Neural cell (in vitro differentiated cells): Measurements from ENCODE around the gene TEAD4. TPM values are rescaled to one million over a fixed set of nuclear protein-coding genes. Genes with fewer than 3 reads are reported as not detected.

ENCODE experiments used
- H2AFZ ChIP-seq: fragments of 200-600, 300-800 bp; sonication (generic), shearing (Covaris generic); 2 replicates; pipeline ENCODE4 v1.6.0; 2014; ENCODE audit warnings: low read depth, mild to moderate bottlenecking, antibody characterized with exemption, low read length, moderate library complexity
- H3F3A ChIP-seq: fragments of 200-600 bp; shearing (Covaris generic); 2 replicates; pipeline ENCODE4 v1.6.1; 2016; ENCODE audit warnings: mild to moderate bottlenecking, moderate library complexity, mixed read lengths, antibody characterized with exemption, low read length; ENCODE audit not compliant: insufficient read depth, poor library complexity, severe bottlenecking
- H3K27ac ChIP-seq: fragments of 200-600, 300-800 bp; sonication (generic), shearing (Covaris generic); 2 replicates; pipeline ENCODE4 v1.5.1; 2014; ENCODE audit warnings: mild to moderate bottlenecking, low read length, moderate library complexity
- H3K27me3 ChIP-seq: fragments of 300-800, 200-600 bp; sonication (generic), shearing (Covaris generic); 2 replicates; pipeline ENCODE4 v1.6.0; 2014; ENCODE audit warnings: mild to moderate bottlenecking, low read depth, low read length, moderate library complexity; ENCODE audit not compliant: insufficient read depth
- H3K36me3 ChIP-seq: fragments of 300-800, 200-600 bp; sonication (generic), shearing (Covaris generic); 2 replicates; pipeline ENCODE4 v1.5.1; 2014; ENCODE audit warnings: mild to moderate bottlenecking, antibody characterized with exemption, low read length, moderate library complexity; ENCODE audit not compliant: insufficient read depth
- H3K4me2 ChIP-seq: fragments of 300-800, 200-600 bp; sonication (generic), shearing (Covaris generic); 2 replicates; pipeline ENCODE4 v1.6.0; 2014; ENCODE audit warnings: mild to moderate bottlenecking, low read length
- H3K4me3 ChIP-seq: fragments of 300-800, 200-600 bp; sonication (generic), shearing (Covaris generic); 2 replicates; pipeline ENCODE4 v1.5.1; 2014; ENCODE audit warnings: mild to moderate bottlenecking, low read length, moderate library complexity
- H3K79me2 ChIP-seq: fragments of 200-600 bp; shearing (Covaris generic); replicated peaks from 2 replicates; pipeline ENCODE4 v1.6.0; 2014; ENCODE audit warnings: mild to moderate bottlenecking, low read length, moderate library complexity; ENCODE audit not compliant: insufficient read depth
- H3K9ac ChIP-seq: fragments of 300-800, 200-600 bp; sonication (generic), shearing (Covaris generic); 2 replicates; pipeline ENCODE4 v1.6.1; 2016; ENCODE audit warnings: mild to moderate bottlenecking, low read length, mixed read lengths
- H3K9me2 ChIP-seq: fragments of 200-600 bp; shearing (Covaris generic); 2 replicates; pipeline ENCODE4 v1.6.1; 2016; ENCODE audit warnings: mild to moderate bottlenecking, low read length, mixed read lengths; ENCODE audit not compliant: insufficient read depth
- H3K9me3 ChIP-seq: fragments of 200-600, 300-800 bp; sonication (generic), shearing (Covaris generic); 2 replicates; pipeline ENCODE4 v1.6.1; 2016; ENCODE audit warnings: mild to moderate bottlenecking, mixed run types, low read length, moderate library complexity, mixed read lengths
- H4K20me1 ChIP-seq: fragments of 200-600 bp; shearing (Covaris generic); 2 replicates; pipeline ENCODE4 v1.6.1; 2016; ENCODE audit warnings: mild to moderate bottlenecking, mixed run types; ENCODE audit not compliant: insufficient read depth
- EP300 ChIP-seq: fragments of 450-650 bp; conservative IDR thresholded peaks from 2 replicates; pipeline ENCODE4 v1.6.1; 2014; ENCODE audit warnings: antibody characterized with exemption, mild to moderate bottlenecking, moderate library complexity; ENCODE audit not compliant: poor library complexity, severe bottlenecking
- EZH2 ChIP-seq: fragments of 200-600, 300-800 bp; shearing (Covaris generic), sonication (generic); IDR thresholded peaks from 2 replicates; pipeline ENCODE4 v1.6.1; 2014; ENCODE audit warnings: antibody characterized with exemption, low read length, borderline replicate concordance, mild to moderate bottlenecking; ENCODE audit not compliant: insufficient read depth, poor library complexity, severe bottlenecking
- MXI1 ChIP-seq: fragments of 450-650 bp; conservative IDR thresholded peaks from 2 replicates; pipeline ENCODE4 v1.6.1; 2014; ENCODE audit warnings: antibody characterized with exemption, mild to moderate bottlenecking; ENCODE audit not compliant: poor library complexity, severe bottlenecking
- POLR2AphosphoS5 ChIP-seq: IDR thresholded peaks from 2 replicates; pipeline ENCODE4 v1.6.1; 2012
- RAD21 ChIP-seq: fragments of 450-650 bp; conservative IDR thresholded peaks from 2 replicates; pipeline ENCODE4 v1.6.1; 2014; ENCODE audit warnings: antibody characterized with exemption, mild to moderate bottlenecking, moderate library complexity
- SMC3 ChIP-seq: fragments of 450-650 bp; conservative IDR thresholded peaks from 2 replicates; pipeline ENCODE4 v1.6.1; 2014; ENCODE audit warnings: antibody characterized with exemption, mild to moderate bottlenecking, moderate library complexity; ENCODE audit not compliant: poor library complexity
- TAF1 ChIP-seq: IDR thresholded peaks from 2 replicates; pipeline ENCODE4 v1.6.1; 2012; ENCODE audit warnings: low read depth
- polyA plus RNA-seq: library from polyadenylated mRNA; depleted of rRNA; stranded (reverse); fragments of >200 nt; gene quantifications from 2 replicates; pipeline ENCODE4 v1.2.3, GENCODE V29; 2014
- TF ChIP-seq, protein P1 (sequence below): IDR thresholded peaks from 2 replicates; pipeline ENCODE4 v1.6.1; 2012; ENCODE audit warnings: borderline replicate concordance
- TF ChIP-seq, protein P2 (sequence below): fragments of 450-650 bp; IDR thresholded peaks from 2 replicates; pipeline ENCODE4 v1.5.1; 2014; ENCODE audit warnings: antibody characterized with exemption, mild to moderate bottlenecking, moderate library complexity; ENCODE audit not compliant: poor library complexity, severe bottlenecking

Gene TEAD4
- polyA plus RNA-seq, 1 donor from 2014 or later, result 1.6 TPM

DNA sequence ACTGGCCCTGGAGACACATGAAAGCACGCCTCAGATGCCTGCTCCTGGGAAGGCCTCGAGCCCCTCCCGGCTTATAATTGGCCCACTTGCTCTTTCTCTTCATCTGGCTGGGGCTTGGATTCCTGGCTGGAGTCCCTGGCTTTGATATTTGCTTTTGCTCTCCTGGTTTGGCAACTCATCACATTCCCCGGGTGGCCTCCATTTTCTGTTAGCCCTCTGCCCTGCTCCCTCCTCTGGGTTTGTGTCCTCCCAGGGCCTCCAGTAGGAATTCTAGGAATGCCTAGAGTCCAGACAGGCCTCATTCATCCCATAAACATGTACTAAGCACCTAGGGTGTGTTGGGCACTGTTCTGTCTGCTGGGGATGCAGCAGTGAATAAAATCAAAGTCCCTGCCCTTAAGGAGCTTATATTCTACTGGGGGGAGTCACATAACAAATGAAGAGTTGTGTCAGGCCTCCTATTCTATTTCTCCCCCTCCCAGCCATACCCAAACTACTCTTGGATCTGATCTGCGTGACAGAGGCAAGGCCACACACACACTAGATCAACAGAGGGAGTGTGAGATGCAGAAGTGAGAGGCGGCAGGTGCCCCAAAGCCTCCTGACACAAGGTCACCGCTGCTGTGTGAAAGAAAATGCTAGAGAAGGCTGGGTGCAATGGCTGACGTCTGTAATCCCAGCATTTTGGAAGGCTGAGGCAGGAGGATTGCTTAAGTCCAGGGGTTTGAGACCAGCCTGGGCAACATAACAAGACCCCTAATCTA, 96.7 kb downstream of the TEAD4 start:
- Histone ChIP-seq H3K4me2 (no peak overlapping the region), H3K27me3 (no peaks in the 10 kb centered on the region), H3K9me3 (no peaks in the 10 kb centered on the region), H4K20me1 (no peaks in the 10 kb centered on the region), H3K79me2 (no peaks in the 10 kb centered on the region), H3K4me3 (no peak overlapping the region), H3K9ac (no peak overlapping the region), H3F3A (no peaks in the 10 kb centered on the region), H3K27ac (no peak overlapping the region), H3K36me3 (no peaks in the 10 kb centered on the region), H3K9me2 (no peaks in the 10 kb centered on the region), H2AFZ (no peak overlapping the region)
- TF ChIP-seq SMC3 (no peak), EZH2 (no peak), MXI1 (no peak), RAD21 (no peak), EP300 (no peak), POLR2AphosphoS5 (no peak), TAF1 (no peak)
- TF ChIP-seq, protein P1, sequence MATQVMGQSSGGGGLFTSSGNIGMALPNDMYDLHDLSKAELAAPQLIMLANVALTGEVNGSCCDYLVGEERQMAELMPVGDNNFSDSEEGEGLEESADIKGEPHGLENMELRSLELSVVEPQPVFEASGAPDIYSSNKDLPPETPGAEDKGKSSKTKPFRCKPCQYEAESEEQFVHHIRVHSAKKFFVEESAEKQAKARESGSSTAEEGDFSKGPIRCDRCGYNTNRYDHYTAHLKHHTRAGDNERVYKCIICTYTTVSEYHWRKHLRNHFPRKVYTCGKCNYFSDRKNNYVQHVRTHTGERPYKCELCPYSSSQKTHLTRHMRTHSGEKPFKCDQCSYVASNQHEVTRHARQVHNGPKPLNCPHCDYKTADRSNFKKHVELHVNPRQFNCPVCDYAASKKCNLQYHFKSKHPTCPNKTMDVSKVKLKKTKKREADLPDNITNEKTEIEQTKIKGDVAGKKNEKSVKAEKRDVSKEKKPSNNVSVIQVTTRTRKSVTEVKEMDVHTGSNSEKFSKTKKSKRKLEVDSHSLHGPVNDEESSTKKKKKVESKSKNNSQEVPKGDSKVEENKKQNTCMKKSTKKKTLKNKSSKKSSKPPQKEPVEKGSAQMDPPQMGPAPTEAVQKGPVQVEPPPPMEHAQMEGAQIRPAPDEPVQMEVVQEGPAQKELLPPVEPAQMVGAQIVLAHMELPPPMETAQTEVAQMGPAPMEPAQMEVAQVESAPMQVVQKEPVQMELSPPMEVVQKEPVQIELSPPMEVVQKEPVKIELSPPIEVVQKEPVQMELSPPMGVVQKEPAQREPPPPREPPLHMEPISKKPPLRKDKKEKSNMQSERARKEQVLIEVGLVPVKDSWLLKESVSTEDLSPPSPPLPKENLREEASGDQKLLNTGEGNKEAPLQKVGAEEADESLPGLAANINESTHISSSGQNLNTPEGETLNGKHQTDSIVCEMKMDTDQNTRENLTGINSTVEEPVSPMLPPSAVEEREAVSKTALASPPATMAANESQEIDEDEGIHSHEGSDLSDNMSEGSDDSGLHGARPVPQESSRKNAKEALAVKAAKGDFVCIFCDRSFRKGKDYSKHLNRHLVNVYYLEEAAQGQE, result no peak
- TF ChIP-seq, protein P2, sequence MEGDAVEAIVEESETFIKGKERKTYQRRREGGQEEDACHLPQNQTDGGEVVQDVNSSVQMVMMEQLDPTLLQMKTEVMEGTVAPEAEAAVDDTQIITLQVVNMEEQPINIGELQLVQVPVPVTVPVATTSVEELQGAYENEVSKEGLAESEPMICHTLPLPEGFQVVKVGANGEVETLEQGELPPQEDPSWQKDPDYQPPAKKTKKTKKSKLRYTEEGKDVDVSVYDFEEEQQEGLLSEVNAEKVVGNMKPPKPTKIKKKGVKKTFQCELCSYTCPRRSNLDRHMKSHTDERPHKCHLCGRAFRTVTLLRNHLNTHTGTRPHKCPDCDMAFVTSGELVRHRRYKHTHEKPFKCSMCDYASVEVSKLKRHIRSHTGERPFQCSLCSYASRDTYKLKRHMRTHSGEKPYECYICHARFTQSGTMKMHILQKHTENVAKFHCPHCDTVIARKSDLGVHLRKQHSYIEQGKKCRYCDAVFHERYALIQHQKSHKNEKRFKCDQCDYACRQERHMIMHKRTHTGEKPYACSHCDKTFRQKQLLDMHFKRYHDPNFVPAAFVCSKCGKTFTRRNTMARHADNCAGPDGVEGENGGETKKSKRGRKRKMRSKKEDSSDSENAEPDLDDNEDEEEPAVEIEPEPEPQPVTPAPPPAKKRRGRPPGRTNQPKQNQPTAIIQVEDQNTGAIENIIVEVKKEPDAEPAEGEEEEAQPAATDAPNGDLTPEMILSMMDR, result no peak

DNA sequence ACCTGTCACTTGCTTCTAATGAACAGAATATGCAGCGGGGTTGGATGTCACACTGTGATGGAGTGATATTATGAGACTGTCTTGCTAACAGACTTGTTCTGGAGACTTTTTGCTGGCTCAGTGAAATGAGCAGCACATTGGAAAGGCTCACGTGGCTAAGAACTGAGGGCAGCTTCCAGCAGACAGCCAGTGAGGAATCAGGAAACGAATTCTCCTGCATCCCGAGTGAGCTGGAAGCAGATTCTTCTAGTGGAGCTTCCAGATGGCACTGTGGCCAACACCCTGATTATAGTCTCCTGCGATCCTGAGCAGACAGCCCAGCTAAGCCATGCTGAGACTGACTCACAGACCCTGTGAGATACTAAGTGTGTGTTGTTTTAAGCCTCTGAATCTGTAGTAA, 101.9 kb downstream of the TEAD4 start:
- H3K4me3 ChIP-seq, result no peak overlapping the region
- no peaks in the 10 kb centered on the region for H3K27me3 ChIP-seq
- no peaks in the 10 kb centered on the region for H3K9me2 ChIP-seq
- no peak overlapping the region for H3K4me2 ChIP-seq
- no peak overlapping the region for H2AFZ ChIP-seq
- H3K79me2 ChIP-seq, result no peaks in the 10 kb centered on the region
- no peak for TF ChIP-seq TAF1
- TF ChIP-seq EP300, result peak; percentile 54
- TF ChIP-seq POLR2AphosphoS5, result peak; percentile 42
- no peak for TF ChIP-seq RAD21
- TF ChIP-seq, protein P2, result no peak
- H3K9me3 ChIP-seq, result no peaks in the 10 kb centered on the region
- H3K9ac ChIP-seq, result no peak overlapping the region
- H3K36me3 ChIP-seq, result no peaks in the 10 kb centered on the region
- H4K20me1 ChIP-seq, result no peaks in the 10 kb centered on the region
- H3F3A ChIP-seq, result no peaks in the 10 kb centered on the region
- H3K27ac ChIP-seq, result no peak overlapping the region
